HG03575 (cell line): Measurements from ENCODE around the gene SERPING1.

Source experiments
- ATAC-seq: cut with Tn5 transposase; IDR thresholded peaks from one replicate; pipeline ENCODE4 v1.9.1; 2021; ENCODE audit not compliant: unreplicated experiment, insufficient number of reproducible peaks, low FRiP score; ENCODE audit errors: extremely low read depth

SERPING1 gene

GRCh38 chr11:57588046-57588710 is 9.3 kb upstream of the SERPING1 start:
- ATAC-seq = no peak

GRCh38 chr11:57596266-57596885 is 1.1 kb upstream of the SERPING1 start:
- ATAC-seq = no peak

GRCh38 chr11:57597916-57598830 is 688 bp downstream of the SERPING1 start:
- no peak for ATAC-seq

GRCh38 chr11:57598831-57599155 is 1.3 kb downstream of the SERPING1 start:
- ATAC-seq = no peak

- no peak for ATAC-seq
Observed at GRCh38 chr11:57599381-57599780, 1.9 kb downstream of the SERPING1 start.

GRCh38 chr11:57601297-57601696 is 3.8 kb downstream of the SERPING1 start:
- ATAC-seq = no peak

- ATAC-seq = no peak
Observed at GRCh38 chr11:57604296-57605027, 7.0 kb downstream of the SERPING1 start.

- no peak for ATAC-seq
Observed at GRCh38 chr11:57605028-57605420, 7.5 kb downstream of the SERPING1 start.

GRCh38 chr11:57610170-57610569 is 12.7 kb downstream of the SERPING1 start:
- no peak for ATAC-seq

- no peak for ATAC-seq
Observed at GRCh38 chr11:57614234-57614772, 16.8 kb downstream of the SERPING1 start.

GRCh38 chr11:57615308-57615707 is 17.8 kb downstream of the SERPING1 start:
- ATAC-seq = no peak

GRCh38 chr11:57616595-57616994 is 19.1 kb downstream of the SERPING1 start:
- no peak for ATAC-seq

GRCh38 chr11:57618438-57618837 is 21.0 kb downstream of the SERPING1 start:
- ATAC-seq = no peak

GRCh38 chr11:57619331-57619730 is 21.8 kb downstream of the SERPING1 start:
- ATAC-seq = no peak

- no peak for ATAC-seq
Observed at GRCh38 chr11:57620467-57620866, 23.0 kb downstream of the SERPING1 start.

- ATAC-seq = no peak
Observed at GRCh38 chr11:57622263-57622662, 24.8 kb downstream of the SERPING1 start.

- ATAC-seq = no peak
Observed at GRCh38 chr11:57624864-57625263, 27.4 kb downstream of the SERPING1 start.

GRCh38 chr11:57626895-57627294 is 29.4 kb downstream of the SERPING1 start:
- no peak for ATAC-seq

- no peak for ATAC-seq
Observed at GRCh38 chr11:57630171-57630570, 32.7 kb downstream of the SERPING1 start.
